SKM-1 treated with dmso at 0.1 percent for 144 hours (cell line): ENCODE data around the gene APCDD1L.
A peak's percentile ranks its signal among the peaks of the same experiment; 100 is the strongest.

Source experiments
- DNase-seq: peaks from one replicate; lab custom pipeline; 2025; ENCODE audit not compliant: unreplicated experiment; lab: John Stamatoyannopoulos, UW

APCDD1L gene

DNA sequence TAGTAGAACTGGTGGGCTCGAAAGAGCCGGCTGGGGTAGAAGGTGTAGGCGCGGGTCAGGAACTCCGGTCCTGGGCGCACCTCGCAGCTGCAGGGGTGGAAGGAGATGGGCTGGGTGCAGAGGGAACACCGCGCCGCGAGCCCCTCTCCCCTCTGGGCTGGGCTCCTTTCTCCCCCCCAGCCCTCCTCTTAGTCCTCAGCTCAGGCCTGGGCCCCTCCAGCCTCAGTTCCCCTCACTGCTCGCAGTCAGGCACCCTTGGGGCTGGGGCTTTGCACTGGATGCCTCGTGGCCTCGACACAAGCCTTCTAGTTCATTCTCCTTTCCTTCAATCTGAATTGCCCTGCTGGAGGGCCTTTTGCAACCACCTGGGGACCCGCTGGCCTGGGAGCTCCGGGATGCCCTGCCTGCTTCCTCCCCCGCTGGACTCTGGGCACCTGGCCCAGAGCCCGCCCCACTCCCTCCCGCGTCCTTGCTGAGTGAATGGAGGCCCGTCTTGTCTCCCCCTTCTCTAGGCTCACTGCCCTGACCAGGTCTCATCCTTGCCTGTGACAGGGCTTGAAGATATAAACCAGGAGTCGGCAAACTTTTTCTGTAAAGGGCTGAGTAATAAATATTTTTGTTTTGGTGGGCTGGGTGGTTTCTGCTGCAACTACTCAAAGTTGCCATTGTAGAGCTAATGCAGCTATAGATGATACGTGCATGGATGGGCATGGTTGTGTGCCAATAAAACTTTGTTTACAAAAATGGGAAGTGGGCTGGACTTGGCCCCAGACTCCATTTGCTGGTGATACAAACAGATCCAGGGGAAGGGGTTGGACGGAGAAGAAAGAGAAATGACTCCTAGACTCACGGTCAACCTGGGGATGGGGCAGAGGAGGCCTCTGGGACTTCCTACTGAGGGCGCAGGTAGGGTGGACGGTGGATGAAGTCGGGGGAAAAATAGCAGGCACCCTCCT, 47.3 kb downstream of the APCDD1L start:
- peak; percentile 14 for DNase-seq

DNA sequence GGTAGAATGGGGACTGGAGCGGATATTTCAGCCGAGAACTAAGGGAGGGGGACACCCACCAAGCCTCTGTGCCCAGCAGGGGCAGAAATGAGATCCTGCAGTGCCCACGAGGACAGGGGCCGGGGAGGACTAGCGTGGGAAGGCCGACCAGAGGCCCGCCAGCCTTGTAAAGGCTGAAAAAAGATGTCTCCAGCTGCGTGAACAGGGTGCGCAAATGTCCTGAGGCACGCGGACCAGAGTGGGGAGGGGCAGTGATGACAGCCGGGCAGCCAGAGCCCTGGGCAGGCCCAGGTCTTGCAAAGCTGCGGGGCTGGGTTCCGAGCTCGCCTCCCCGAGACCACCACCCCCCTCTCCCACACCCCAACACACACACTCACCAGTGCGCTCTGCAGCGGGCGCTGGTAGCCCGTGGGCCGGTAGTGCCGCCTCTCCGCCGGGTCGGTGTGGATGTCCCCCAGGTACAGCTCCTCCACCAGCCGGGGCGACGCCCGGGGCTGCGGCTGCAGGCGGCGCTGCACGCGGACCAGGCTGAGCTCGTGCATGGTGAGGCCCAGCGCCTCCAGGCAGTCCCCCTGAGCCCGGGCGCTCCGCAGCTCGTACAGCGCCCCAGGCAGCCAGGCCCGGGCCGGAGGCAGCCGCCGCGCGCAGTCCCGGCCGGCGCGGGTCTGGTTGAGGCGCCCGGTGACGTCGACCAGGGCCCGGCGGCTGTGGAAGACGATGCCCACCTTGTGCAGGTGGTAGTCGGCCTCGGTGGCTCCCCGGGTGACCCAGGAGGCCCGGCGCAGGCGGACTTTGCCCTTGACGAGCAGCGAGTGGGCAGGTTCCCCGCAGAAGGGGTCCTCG, 48.2 kb downstream of the APCDD1L start:
- DNase-seq: no peak

DNA sequence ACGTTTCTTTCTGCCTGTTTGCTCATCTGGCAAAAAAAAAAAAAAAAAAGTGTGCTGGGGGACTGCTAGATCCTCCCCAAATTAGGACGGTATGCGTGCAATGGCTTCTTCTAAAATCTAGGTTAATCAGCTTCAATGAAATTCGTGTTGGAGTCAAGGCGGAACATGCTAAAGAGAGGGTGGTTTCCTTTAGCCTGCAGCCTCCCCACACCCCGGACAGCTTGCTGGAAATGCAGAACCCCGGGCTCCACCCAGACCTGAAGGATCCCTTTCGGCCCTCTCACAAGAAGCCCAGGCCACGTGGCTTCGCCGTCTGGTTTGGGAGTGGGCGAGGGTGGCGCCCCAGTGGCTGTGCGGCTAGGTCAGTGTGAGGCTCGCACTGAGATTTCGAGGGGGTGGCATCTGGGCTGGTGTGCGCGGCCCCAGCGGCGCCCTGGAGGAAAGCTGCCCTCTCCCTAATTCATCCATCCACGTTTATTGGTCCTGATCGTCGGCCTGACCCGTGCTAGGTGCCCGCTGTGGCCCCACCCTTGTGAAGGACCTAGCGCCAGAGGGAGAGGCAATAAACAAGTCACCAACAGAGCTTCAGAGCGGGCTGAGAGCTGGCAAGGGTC, 49.0 kb downstream of the APCDD1L start:
- no peak for DNase-seq

DNA sequence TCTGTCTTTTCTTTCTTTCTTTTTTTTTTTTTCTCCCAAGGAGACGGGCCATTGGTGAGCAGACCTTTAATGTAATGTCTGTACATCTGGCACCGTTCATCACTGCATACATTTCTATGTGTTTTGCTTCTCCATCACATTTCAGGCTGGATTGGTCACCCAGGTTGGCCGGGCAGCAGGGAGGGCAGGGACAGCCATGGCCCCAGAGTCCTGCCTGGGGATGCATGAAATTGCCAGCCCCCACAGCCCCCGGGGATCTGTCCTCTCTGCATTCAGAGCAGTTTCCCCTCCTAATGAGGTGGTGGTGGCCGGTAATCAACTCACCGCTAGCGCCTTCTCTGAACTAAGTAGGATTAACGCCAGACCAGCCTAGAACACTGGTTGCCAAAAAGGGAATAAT, 50.4 kb downstream of the APCDD1L start:
- no peak for DNase-seq

DNA sequence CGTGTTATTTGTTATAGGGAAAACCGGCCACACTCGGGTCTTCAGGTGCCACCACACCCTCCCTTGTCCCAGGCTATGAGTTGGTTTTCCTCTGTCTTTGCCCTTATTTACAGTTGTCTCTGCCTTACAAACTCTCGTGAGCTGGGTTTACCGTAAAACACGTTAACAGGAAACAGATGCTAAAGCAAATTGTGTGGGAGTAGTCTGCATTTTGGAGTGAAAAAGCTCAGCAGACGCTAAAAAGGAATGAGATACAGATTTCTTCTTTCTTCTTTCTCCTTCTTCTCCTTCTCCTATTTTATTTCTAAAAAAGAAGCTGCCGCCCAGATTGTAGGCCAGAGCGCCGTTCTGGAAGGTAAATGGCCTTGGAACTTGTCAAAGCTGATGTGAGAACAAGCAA, 51.9 kb downstream of the APCDD1L start:
- DNase-seq: no peak

DNA sequence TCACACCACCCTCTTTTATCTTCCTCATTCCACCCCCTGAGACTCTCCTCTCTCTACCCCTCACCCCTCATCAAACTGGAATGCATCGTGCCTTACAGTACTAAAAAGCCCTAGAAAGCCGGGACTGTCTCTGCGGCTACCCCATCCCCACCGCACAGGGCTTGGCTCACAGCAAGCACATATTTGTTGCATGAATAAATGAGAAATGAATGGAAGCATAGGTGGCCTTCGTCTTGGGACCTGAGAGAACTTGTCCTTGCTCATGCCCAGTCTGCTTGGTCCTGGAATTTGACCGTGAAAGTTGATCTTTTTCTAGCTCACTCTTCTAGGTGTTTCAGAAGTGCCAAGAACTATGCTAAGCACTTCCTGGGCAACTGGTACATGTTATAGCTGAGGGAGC, 53.3 kb downstream of the APCDD1L start:
- DNase-seq: no peak

DNA sequence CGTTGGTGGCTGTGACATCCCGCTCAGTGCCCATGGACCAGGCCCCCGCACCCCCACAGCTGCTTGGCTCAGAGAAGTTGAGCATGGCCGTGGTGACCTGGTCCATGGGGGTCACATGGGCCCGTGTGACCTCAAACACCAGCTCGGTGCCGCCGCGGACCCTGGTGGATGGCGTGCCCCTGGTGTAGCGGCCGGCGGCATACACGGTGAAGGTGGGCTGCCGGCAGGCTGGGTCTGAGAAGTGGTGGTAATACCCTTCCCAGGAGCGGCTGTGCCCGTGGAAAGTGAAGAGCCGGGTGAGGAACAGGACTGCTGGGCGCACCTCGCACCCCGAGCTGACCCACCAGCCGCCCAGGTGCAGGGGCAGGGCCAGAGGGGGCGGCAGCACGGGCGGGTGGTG, 54.1 kb downstream of the APCDD1L start:
- DNase-seq: no peak

DNA sequence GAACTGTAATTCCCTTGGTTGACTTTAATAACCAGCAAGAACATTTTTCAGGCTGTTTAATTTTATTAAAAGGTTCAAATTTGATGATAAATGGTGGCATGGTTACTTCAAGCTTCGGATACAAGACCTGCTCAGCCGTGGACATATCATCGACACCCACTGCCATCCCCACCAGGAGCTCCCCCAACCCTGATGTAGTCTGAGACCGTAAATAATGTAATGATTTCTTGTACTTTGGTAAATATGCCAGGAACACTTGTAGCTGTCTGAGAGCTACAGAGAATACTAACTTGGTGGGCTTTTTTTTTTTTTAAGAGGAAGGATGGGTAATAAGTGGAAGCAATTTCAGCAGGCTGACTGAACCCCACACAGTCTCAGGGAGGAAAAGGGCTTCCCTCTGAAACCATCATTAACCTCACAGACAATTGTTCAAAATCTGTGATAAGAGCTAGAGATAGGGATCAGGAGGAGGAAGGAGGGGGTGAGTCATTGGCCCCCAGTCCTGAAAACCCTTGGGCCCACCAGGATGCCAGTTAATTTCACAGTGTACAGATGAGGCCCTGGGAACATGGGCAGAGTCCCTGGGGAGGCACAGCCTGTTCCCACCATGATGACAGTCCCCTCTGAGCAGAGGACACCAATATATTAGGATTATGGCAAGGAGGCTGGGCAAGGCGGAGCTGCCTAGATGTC, 56.0 kb downstream of the APCDD1L start:
- DNase-seq: no peak

DNA sequence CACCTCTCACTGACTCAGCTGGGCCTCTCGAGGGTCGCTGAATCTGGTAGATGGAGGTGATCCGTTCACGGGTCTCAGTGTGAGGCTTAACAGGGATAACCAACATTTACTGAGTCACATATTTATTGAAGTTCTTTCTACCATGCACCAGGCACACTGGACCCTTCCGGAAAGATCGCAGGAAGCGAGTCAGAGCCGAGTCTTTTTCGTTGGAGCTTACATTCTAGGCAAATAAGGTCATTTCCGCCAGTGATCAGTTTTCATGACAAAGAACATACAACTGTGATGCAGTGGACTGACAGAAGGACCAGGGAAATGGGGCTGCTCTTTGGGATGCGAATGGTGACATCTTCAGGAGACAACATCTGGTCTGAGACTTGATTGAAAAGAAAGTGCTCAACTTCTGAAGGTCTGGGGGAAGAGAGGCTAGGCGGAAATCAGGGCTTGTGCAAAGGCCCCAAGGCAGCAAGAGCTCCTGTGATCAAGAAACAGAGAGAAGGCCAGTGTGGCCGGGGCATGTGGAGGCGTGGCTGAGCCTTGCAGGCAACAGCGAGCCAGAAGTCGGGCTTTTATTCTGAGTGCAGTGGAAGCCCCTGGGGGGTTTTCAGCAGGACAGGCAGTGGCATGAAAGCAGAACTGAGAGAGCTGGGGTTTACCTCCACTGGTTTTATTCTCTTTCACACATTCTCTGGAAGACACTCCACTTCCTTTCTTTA, 56.7 kb downstream of the APCDD1L start:
- no peak for DNase-seq

DNA sequence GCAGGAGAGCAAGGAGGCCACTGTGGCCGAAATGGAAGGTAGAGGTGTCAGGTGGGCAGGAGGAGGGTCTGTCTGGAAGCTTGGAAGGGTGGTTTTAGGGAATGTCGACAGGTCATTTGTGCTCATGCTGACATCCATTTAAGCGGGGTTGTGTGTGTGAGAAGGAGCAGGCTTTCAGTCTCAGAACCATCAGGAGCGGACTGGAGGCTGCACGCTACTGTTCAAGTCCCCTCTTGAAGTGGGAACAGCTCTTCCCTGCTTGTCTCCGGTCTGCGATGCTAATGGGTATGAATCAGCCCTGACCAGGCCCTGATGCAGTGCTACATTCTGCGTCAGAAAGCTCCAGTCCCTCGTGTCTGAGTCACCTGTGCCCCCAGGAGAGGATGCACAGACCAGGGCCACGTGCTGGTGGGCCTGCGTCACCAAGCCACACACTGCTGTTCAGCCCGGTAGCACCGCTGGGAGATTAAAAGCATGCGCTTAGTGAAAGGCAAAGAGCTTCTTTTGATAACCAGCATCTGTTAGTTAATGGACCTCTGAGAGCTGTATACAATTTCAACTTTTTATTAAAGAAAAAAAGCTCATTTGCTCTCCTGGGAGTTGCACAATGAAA, 58.0 kb downstream of the APCDD1L start:
- DNase-seq: no peak

DNA sequence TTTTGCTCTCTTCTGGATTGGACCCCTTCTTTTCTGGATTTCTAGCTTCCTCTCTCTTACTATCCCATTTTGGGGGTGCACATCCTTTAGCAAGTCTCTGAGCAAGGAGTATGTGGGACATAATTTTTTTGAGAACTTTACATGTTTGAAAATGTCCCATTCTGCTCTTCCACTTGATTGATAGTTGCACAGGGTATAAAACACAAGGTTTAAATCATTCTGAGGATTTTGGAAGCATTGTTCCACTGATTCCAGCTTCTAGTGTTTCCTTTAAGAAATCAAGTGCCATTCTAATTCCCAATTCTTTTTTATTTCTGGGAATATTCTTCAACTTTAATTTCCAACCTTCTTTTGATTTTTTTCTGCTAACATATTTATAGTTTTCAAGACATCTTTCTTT, 60.7 kb downstream of the APCDD1L start:
- DNase-seq: no peak

DNA sequence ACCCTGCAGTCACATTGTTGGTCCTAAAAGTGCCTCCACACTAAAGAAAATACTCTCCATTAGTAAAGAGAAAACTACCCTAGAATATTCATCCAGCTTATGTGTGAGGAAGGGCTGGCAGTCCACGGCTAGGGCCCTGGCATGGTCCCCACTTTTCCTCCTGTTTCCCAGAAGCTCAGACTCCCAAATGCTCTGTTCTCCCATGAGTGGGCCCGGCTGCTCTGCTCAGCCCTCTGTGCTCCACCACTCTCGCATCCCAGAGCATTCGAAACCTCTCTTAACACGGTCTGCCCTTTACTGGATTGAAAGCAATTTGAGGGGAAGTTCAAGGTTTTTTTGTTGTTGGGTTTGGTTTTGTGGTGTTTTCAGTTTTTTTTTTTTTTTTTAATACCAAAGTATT, 61.8 kb downstream of the APCDD1L start:
- no peak for DNase-seq

DNA sequence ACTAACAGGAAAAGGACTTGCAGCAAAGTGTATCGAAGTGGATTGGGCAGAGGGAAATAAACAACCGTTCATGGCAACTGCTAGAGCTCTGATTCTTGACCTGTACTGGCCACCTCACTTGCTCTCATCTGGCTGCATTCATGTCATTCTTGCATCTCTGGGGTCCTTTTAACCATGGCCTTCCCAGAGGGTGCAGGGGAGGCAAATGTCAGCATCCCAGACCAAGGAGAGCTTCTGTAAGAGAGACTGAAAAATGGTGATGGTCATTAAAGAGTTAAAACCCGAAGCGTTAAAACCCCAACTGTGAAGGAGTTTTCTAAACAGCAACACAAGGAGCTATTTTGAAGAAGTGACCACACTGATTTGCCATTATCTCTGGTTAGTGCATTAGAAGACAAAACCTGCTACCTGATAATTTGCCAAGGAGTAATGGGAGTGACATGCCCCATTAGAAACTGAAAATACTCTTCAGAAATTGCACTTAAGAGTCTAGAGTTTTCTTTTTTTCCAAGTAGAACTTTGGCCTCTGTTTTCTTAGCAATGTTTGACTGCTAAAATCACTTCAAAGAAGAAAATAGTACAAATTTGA, 62.4 kb downstream of the APCDD1L start:
- DNase-seq: no peak

DNA sequence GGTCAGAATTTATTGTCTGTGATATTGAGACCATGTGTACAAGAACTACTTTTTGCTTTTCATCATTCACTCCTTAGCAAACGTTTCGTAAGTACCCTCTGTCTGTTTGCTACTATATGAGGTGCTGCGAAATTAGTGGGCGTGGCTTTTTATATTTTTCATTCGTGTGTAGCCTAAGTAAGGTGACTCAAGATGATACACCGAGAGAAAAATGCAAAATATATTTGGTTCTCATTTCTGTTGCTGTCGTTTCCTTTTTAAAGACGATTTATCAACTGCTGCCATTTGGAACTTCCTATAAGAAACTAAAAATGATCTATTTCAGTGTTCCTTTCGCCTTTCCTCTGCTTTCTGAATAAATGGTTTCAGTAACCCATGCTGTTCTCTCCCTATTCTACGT, 64.9 kb downstream of the APCDD1L start:
- no peak for DNase-seq

DNA sequence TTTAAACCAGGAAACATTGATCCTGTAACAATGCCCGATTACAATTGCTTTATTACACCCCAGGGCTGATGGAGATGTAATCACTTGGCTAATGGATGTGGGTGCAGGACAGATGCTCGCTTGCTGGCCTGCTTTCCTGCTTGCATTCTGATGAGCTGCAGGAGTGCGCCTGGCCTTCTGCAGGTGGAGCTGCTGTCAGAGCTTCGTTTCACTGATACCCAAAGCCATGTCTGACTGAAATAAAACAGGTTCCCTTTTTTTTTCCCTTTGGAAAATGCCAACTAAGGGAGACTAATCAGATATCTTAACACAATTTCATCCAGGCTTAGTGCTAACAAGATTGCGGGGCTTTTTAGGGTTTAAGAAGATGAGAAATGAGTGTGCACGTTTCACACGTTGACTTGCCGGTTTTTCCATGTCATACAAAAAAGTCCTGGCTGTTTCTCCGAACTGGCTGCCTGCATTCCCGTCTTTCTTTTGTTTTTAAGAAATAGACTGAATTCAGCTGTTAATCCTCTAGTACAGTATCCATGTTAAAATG, 65.4 kb downstream of the APCDD1L start:
- DNase-seq: no peak

DNA sequence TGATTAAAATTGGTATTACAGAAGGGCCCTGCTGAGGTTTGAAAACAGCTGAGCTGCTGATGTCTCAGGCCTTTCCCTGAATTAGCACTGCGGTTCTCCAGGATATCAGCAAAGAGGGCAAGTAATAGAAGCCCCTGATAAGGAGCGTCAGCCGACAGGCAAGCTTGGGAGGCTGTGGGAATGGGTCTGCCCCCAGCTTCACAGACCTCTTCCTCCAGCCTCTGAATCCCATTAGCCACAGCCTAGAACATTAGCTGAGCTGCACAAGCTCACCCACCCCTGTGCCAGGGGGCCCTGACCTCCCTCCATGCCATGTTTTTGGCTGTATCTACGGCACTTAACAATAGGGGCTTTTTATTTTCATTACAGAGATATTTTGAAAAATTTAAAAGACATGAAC, 66.2 kb downstream of the APCDD1L start:
- DNase-seq: no peak

DNA sequence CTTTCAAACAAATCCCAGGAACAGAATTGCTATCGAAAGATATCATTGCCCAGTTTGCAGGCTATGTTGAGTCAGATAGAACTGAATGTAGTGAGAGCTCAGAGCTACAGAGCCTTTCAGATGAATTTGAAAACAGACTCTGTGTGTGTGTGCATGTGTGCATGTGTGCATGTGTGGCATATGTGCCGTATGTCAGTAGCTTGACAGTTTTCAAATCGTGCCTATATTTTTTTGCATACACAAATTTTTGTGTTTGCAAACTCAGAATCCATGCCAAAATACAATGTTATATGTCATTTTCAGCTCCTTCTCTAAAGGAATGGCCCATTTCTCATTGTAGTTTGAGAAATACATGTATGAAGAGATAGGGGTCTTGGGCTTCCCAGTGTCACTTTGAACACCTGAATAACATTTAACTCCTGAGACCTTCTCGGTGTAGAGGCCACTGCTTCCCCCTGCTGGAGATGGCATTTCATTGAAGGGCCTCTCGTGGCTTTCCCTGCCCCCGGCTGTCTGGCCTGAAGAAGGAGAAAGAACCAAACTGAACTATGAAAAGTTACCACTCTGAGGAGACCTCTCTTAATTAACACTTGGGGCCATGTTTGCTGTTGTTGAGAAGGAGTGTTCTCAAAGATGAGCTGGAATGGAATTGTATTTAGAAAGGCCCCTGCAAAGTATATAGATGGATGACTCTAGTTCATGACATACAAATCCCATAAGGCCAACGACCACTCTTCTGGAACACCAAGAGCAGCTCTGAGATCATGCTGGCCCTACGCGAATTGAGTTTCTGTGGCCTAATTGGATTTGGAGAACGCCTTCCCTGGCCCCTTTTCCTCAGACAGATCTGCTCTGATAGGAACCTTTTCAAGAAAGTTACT, 67.4 kb downstream of the APCDD1L start:
- DNase-seq: peak; percentile 3

DNA sequence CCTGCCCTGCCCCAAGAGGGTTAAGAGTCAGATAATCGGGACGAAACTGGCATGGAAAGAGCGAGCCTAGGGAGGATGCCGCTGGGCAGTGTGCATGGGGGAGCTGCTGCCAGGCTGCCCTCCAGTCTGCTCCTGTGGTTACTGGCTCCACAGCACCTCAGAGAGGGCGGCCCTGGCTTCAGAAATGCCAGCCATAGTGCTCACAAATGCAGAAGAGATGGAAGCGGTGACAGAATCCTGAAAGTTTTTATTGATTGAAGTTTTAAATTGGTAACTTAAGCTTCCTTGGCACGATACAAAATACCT, 68.3 kb downstream of the APCDD1L start:
- DNase-seq: no peak
